ENCODE data around the gene DDC. TPM values are rescaled to one million over a fixed set of nuclear protein-coding genes. Genes with fewer than 3 reads are reported as not detected.
A peak's percentile ranks its signal among the peaks of the same experiment; 100 is the strongest.

The DDC gene
- total and polyA plus RNA-seq, 4 donors = 1.6 to 2.5 (median 2.1) TPM

GRCh38 chr7:50598460-50599343 is 33.5 kb upstream of the DDC start:
- H3K4me1 ChIP-seq (ENCODE audit: control insufficient read depth, insufficient read depth, low read length) = peaks cover 5% of the 10 kb centered on the region
- no peaks in the 10 kb centered on the region for H3K27me3 ChIP-seq (ENCODE audit: control insufficient read depth, insufficient read depth, low read length)
- WGBS (ENCODE audit: insufficient coverage) = 90% methylated on average over 10 of the region's 18 CpGs
- H3K36me3 ChIP-seq (ENCODE audit: control insufficient read depth, insufficient read depth, low read length) = peaks cover 12% of the 10 kb centered on the region
- no peak overlapping the region for H3K4me3 ChIP-seq (ENCODE audit: low read depth, low read length)
- no peaks in the 10 kb centered on the region for H3K9me3 ChIP-seq (ENCODE audit: control insufficient read depth, insufficient read depth, low read length)
- H3K27ac ChIP-seq (ENCODE audit: low read depth, low read length) = no peak overlapping the region
- DNase-seq (ENCODE audit: low read depth in 4 of 6, low spot score in 6 of 6) = no peak

- H3K27ac ChIP-seq (ENCODE audit: low read depth, low read length) = no peak overlapping the region
- no peaks in the 10 kb centered on the region for H3K9me3 ChIP-seq (ENCODE audit: control insufficient read depth, insufficient read depth, low read length)
- no peak for DNase-seq (ENCODE audit: low read depth in 4 of 6, low spot score in 6 of 6)
- H3K4me3 ChIP-seq (ENCODE audit: low read depth, low read length) = no peak overlapping the region
- peaks cover 5% of the 10 kb centered on the region for H3K4me1 ChIP-seq (ENCODE audit: control insufficient read depth, insufficient read depth, low read length)
- WGBS (ENCODE audit: insufficient coverage) = no CpG with 5 or more reads among the region's 4 CpGs
- no peaks in the 10 kb centered on the region for H3K27me3 ChIP-seq (ENCODE audit: control insufficient read depth, insufficient read depth, low read length)
- peaks cover 20% of the 10 kb centered on the region for H3K36me3 ChIP-seq (ENCODE audit: control insufficient read depth, insufficient read depth, low read length)
Observed at GRCh38 chr7:50596484-50596883, 31.3 kb upstream of the DDC start.

GRCh38 chr7:50595491-50596102 is 30.4 kb upstream of the DDC start:
- Histone ChIP-seq H3K4me3 (ENCODE audit: low read depth, low read length) (no peak overlapping the region), H3K27ac (ENCODE audit: low read depth, low read length) (no peak overlapping the region), H3K36me3 (ENCODE audit: control insufficient read depth, insufficient read depth, low read length) (peaks cover 22% of the 10 kb centered on the region), H3K4me1 (ENCODE audit: control insufficient read depth, insufficient read depth, low read length) (peaks cover 5% of the 10 kb centered on the region), H3K9me3 (ENCODE audit: control insufficient read depth, insufficient read depth, low read length) (no peaks in the 10 kb centered on the region), H3K27me3 (ENCODE audit: control insufficient read depth, insufficient read depth, low read length) (no peaks in the 10 kb centered on the region)
- WGBS (ENCODE audit: insufficient coverage) = 10% methylated on average over 1 of the region's 5 CpGs
- DNase-seq (ENCODE audit: low read depth in 4 of 6, low spot score in 6 of 6) = peak in 3 of 6 donors; percentile 25 to 74 (median 73)

GRCh38 chr7:50594734-50595485 is 29.7 kb upstream of the DDC start:
- no peak for DNase-seq (ENCODE audit: low read depth in 4 of 6, low spot score in 6 of 6)
- 84% methylated on average over 5 of the region's 7 CpGs for WGBS (ENCODE audit: insufficient coverage)
- Histone ChIP-seq H3K9me3 (ENCODE audit: control insufficient read depth, insufficient read depth, low read length) (no peaks in the 10 kb centered on the region), H3K27me3 (ENCODE audit: control insufficient read depth, insufficient read depth, low read length) (no peaks in the 10 kb centered on the region), H3K4me3 (ENCODE audit: low read depth, low read length) (no peak overlapping the region), H3K27ac (ENCODE audit: low read depth, low read length) (no peak overlapping the region), H3K4me1 (ENCODE audit: control insufficient read depth, insufficient read depth, low read length) (peaks cover 4% of the 10 kb centered on the region), H3K36me3 (ENCODE audit: control insufficient read depth, insufficient read depth, low read length) (peaks cover 22% of the 10 kb centered on the region)

- no peak overlapping the region for H3K27ac ChIP-seq (ENCODE audit: low read depth, low read length)
- H3K4me3 ChIP-seq (ENCODE audit: low read depth, low read length) = no peak overlapping the region
- WGBS (ENCODE audit: insufficient coverage) = 40% methylated on average over 1 of the region's 4 CpGs
- H3K9me3 ChIP-seq (ENCODE audit: control insufficient read depth, insufficient read depth, low read length) = no peaks in the 10 kb centered on the region
- no peak for DNase-seq (ENCODE audit: low read depth in 4 of 6, low spot score in 6 of 6)
- H3K27me3 ChIP-seq (ENCODE audit: control insufficient read depth, insufficient read depth, low read length) = no peaks in the 10 kb centered on the region
- H3K4me1 ChIP-seq (ENCODE audit: control insufficient read depth, insufficient read depth, low read length) = no peaks in the 10 kb centered on the region
- H3K36me3 ChIP-seq (ENCODE audit: control insufficient read depth, insufficient read depth, low read length) = peaks cover 22% of the 10 kb centered on the region
Observed at GRCh38 chr7:50594136-50594535, 28.9 kb upstream of the DDC start.

GRCh38 chr7:50592940-50593339 is 27.7 kb upstream of the DDC start:
- H3K4me1 ChIP-seq (ENCODE audit: control insufficient read depth, insufficient read depth, low read length) = no peaks in the 10 kb centered on the region
- H3K27me3 ChIP-seq (ENCODE audit: control insufficient read depth, insufficient read depth, low read length) = no peaks in the 10 kb centered on the region
- no peak overlapping the region for H3K27ac ChIP-seq (ENCODE audit: low read depth, low read length)
- no peaks in the 10 kb centered on the region for H3K9me3 ChIP-seq (ENCODE audit: control insufficient read depth, insufficient read depth, low read length)
- 96% methylated on average over 13 of the region's 13 CpGs for WGBS (ENCODE audit: insufficient coverage)
- DNase-seq (ENCODE audit: low read depth in 4 of 6, low spot score in 6 of 6) = no peak
- H3K4me3 ChIP-seq (ENCODE audit: low read depth, low read length) = no peak overlapping the region
- H3K36me3 ChIP-seq (ENCODE audit: control insufficient read depth, insufficient read depth, low read length) = peaks cover 22% of the 10 kb centered on the region

- Histone ChIP-seq H3K4me1 (ENCODE audit: control insufficient read depth, insufficient read depth, low read length) (no peaks in the 10 kb centered on the region), H3K4me3 (ENCODE audit: low read depth, low read length) (no peak overlapping the region), H3K36me3 (ENCODE audit: control insufficient read depth, insufficient read depth, low read length) (peaks cover 17% of the 10 kb centered on the region), H3K27me3 (ENCODE audit: control insufficient read depth, insufficient read depth, low read length) (no peaks in the 10 kb centered on the region), H3K27ac (ENCODE audit: low read depth, low read length) (no peak overlapping the region), H3K9me3 (ENCODE audit: control insufficient read depth, insufficient read depth, low read length) (no peaks in the 10 kb centered on the region)
- 73% methylated on average over 14 of the region's 21 CpGs for WGBS (ENCODE audit: insufficient coverage)
- DNase-seq (ENCODE audit: low read depth in 4 of 6, low spot score in 6 of 6) = peak in 1 of 6 donors; percentile 58
Observed at GRCh38 chr7:50591480-50592438, 26.6 kb upstream of the DDC start.

- 92% methylated on average over 4 of the region's 5 CpGs for WGBS (ENCODE audit: insufficient coverage)
- H3K27me3 ChIP-seq (ENCODE audit: control insufficient read depth, insufficient read depth, low read length) = no peaks in the 10 kb centered on the region
- peaks cover 17% of the 10 kb centered on the region for H3K36me3 ChIP-seq (ENCODE audit: control insufficient read depth, insufficient read depth, low read length)
- no peak overlapping the region for H3K4me3 ChIP-seq (ENCODE audit: low read depth, low read length)
- no peak for DNase-seq (ENCODE audit: low read depth in 4 of 6, low spot score in 6 of 6)
- H3K27ac ChIP-seq (ENCODE audit: low read depth, low read length) = no peak overlapping the region
- H3K9me3 ChIP-seq (ENCODE audit: control insufficient read depth, insufficient read depth, low read length) = no peaks in the 10 kb centered on the region
- no peaks in the 10 kb centered on the region for H3K4me1 ChIP-seq (ENCODE audit: control insufficient read depth, insufficient read depth, low read length)
Observed at GRCh38 chr7:50591098-50591479, 25.9 kb upstream of the DDC start.

- Histone ChIP-seq H3K9me3 (ENCODE audit: control insufficient read depth, insufficient read depth, low read length) (no peaks in the 10 kb centered on the region), H3K27me3 (ENCODE audit: control insufficient read depth, insufficient read depth, low read length) (no peaks in the 10 kb centered on the region), H3K36me3 (ENCODE audit: control insufficient read depth, insufficient read depth, low read length) (peaks cover 17% of the 10 kb centered on the region), H3K27ac (ENCODE audit: low read depth, low read length) (no peak overlapping the region), H3K4me3 (ENCODE audit: low read depth, low read length) (no peak overlapping the region), H3K4me1 (ENCODE audit: control insufficient read depth, insufficient read depth, low read length) (no peaks in the 10 kb centered on the region)
- WGBS (ENCODE audit: insufficient coverage) = 91% methylated on average over 10 of the region's 13 CpGs
- DNase-seq (ENCODE audit: low read depth in 4 of 6, low spot score in 6 of 6) = no peak
Observed at GRCh38 chr7:50590535-50590934, 25.3 kb upstream of the DDC start.

All from spinal cord (tissue), 10 donors.